Measurements from ENCODE around the gene NCBP1.

GRCh38 chr9:97697837-97698236 is 64.2 kb downstream of the NCBP1 start:
- TF ChIP-seq CTCF (IDR thresholded peaks at IDR 0.05): no peak
- TF ChIP-seq POLR2AphosphoS5 (IDR thresholded peaks at IDR 0.05): no peak
- TF ChIP-seq EP300 (IDR thresholded peaks at IDR 0.05): no peak

Measured in sigmoid colon (tissue), 4 donors.